ENCODE data around the gene DLG1. TPM values are rescaled to one million over a fixed set of nuclear protein-coding genes. Genes with fewer than 3 reads are reported as not detected.

DLG1 gene
- total and polyA plus RNA-seq, 9 of the 15 experiments (the other 6 are each of a cell fraction or from before 2014, with no cell fraction given) = 9.4 to 63.5 (median 43.6) TPM

GRCh38 chr3:197155046-197155445 is 143.4 kb downstream of the DLG1 start (continued):
- TF ChIP-seq CHD4 (IDR thresholded peaks at IDR 0.05; ENCODE audit: insufficient read depth, insufficient replicate concordance, low read depth, low read length, poor library complexity, severe bottlenecking) = no peak

DNA sequence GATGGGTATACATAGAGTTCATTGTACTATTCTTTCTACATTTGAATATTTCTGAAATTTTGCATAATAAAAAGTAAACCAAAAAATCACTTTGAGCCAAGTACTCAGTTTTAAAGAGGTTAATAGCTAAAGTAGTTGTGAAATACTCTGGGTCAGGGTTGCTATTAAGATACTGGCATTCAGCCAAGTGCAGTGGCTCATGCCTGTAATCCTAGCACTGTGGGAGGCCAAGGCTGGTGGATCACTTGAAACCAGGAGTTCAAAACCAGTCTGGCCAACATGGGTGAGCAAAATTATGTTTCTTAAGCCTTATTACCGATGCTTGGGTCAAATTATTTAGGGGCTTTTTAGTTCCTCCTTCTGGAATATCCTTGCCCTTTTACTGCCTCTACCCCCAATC is 146.8 kb downstream of the DLG1 start:
- Histone ChIP-seq H3K27me3 (ENCODE audit: control insufficient read depth in 2 of 2, insufficient read depth in 2 of 2, low read length in 2 of 2) (no peaks in the 10 kb centered on the region), H3K9ac (ENCODE audit: insufficient read depth in 1 of 2, low read depth in 2 of 2, low read length in 2 of 2) (no peak overlapping the region), H3K4me3 (no peak overlapping the region), H3K4me1 (replicated peaks in 1 of 2; ENCODE audit: control insufficient read depth in 2 of 2, insufficient read depth in 2 of 2, low read length in 2 of 2) (0 out of 5 replicates have a peak, but pooled peaks cover 0 to 4% of the 10 kb centered on the region in 2 experiments), H3K79me2 (ENCODE audit: control insufficient read depth, insufficient read depth, low read length) (peaks cover 21% of the 10 kb centered on the region; the same call in 1 of the 3 replicates), H3K9me3 (replicated peaks; ENCODE audit: control insufficient read depth, insufficient read depth, low read depth, low read length) (0 out of 2 replicates have a peak, but pooled peaks cover 4% of the 10 kb centered on the region), H3K36me3 (ENCODE audit: control insufficient read depth, insufficient read depth, low read length) (no peaks in the 10 kb centered on the region), H3K4me2 (ENCODE audit: insufficient read depth, low read length) (no peak overlapping the region), H3K27ac (ENCODE audit: extremely low read depth, low read depth, low read length) (no peak overlapping the region), H3K9me1 (ENCODE audit: control insufficient read depth, insufficient read depth, low read length) (no peaks in the 10 kb centered on the region), H2AFZ (ENCODE audit: low read depth, low read length) (no peak overlapping the region), H4K20me1 (replicated peaks; ENCODE audit: control insufficient read depth, insufficient read depth, low read length) (no peaks in the 10 kb centered on the region)
- ATAC-seq = peak; percentile 92
- WGBS (ENCODE audit: insufficient coverage, low coverage, missing lambda C conversion rate) = 0% methylated on average over 1 of the region's 1 CpG
- peak; percentile 81 for FAIRE-seq
- peak in 3 of 4 experiments; percentile 22 to 65 (median 25) for DNase-seq (ENCODE audit: extremely low read depth in 1 of 4, low spot score in 3 of 4)
- CTCF ChIA-PET (ENCODE audit: low intra/inter-chr PET ratio) = no interaction called here
- in situ Hi-C loops (cut with MboI) = no loop called here
- BruUV-seq (replicated peaks) = no TSS peak
- intact Hi-C loops (cut with micrococcal nuclease) = no loop called here
- POLR2A ChIA-PET = interaction anchor here (0.6 to 1.3 kb wide), 3 partner anchors 9 to 213 kb away, joined by 3 to 5 read pairs (median 3); no protein-coding TSS in a partner anchor
- TF ChIP-seq, protein P1, sequence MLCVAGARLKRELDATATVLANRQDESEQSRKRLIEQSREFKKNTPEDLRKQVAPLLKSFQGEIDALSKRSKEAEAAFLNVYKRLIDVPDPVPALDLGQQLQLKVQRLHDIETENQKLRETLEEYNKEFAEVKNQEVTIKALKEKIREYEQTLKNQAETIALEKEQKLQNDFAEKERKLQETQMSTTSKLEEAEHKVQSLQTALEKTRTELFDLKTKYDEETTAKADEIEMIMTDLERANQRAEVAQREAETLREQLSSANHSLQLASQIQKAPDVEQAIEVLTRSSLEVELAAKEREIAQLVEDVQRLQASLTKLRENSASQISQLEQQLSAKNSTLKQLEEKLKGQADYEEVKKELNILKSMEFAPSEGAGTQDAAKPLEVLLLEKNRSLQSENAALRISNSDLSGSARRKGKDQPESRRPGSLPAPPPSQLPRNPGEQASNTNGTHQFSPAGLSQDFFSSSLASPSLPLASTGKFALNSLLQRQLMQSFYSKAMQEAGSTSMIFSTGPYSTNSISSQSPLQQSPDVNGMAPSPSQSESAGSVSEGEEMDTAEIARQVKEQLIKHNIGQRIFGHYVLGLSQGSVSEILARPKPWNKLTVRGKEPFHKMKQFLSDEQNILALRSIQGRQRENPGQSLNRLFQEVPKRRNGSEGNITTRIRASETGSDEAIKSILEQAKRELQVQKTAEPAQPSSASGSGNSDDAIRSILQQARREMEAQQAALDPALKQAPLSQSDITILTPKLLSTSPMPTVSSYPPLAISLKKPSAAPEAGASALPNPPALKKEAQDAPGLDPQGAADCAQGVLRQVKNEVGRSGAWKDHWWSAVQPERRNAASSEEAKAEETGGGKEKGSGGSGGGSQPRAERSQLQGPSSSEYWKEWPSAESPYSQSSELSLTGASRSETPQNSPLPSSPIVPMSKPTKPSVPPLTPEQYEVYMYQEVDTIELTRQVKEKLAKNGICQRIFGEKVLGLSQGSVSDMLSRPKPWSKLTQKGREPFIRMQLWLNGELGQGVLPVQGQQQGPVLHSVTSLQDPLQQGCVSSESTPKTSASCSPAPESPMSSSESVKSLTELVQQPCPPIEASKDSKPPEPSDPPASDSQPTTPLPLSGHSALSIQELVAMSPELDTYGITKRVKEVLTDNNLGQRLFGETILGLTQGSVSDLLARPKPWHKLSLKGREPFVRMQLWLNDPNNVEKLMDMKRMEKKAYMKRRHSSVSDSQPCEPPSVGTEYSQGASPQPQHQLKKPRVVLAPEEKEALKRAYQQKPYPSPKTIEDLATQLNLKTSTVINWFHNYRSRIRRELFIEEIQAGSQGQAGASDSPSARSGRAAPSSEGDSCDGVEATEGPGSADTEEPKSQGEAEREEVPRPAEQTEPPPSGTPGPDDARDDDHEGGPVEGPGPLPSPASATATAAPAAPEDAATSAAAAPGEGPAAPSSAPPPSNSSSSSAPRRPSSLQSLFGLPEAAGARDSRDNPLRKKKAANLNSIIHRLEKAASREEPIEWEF (CRISPR knock-in tag; IDR thresholded peaks at IDR 0.05) = no peak
- no peak for TF ChIP-seq ELF2 (CRISPR knock-in tag; IDR thresholded peaks at IDR 0.05)
- no peak for TF ChIP-seq ZNF311 (CRISPR knock-in tag; IDR thresholded peaks at IDR 0.05)
- TF ChIP-seq PHB2 (IDR thresholded peaks at IDR 0.05; ENCODE audit: low read depth) = no peak
- TF ChIP-seq PHB (CRISPR knock-in tag; IDR thresholded peaks at IDR 0.05) = no peak
- TF ChIP-seq HDAC2 (IDR thresholded peaks at IDR 0.05) = no peak
